SK-N-SH (cell line): ENCODE data around the gene CPEB4. TPM values are rescaled to one million over a fixed set of nuclear protein-coding genes. Genes with fewer than 3 reads are reported as not detected.
A peak's percentile ranks its signal among the peaks of the same experiment; 100 is the strongest.

Experiments used
- CTCF ChIA-PET: fragments of 300-600, 350-600 bp; formaldehyde crosslinking; extraction: SDS; loops from one replicate; lab custom pipeline; 2021; lab: Yijun Ruan, JAX
- POLR2A ChIA-PET: fragments of 350-600 bp; sonication (Branson Sonifier 250); formaldehyde crosslinking; extraction: SDS; loops from one replicate; lab custom pipeline; 2020; ENCODE audit warnings: antibody characterized with exemption, inconsistent platforms; lab: Yijun Ruan, JAX
- DNase-seq: peaks from one replicate; pipeline ENCODE4 v3.0.0; 2012
- H2AFZ ChIP-seq: fragments of 200-600 bp; sonication (generic); 2 replicates; pipeline ENCODE4 v1.8.1; 2016; ENCODE audit warnings: antibody characterized with exemption, mild to moderate bottlenecking, low read depth
- H3F3A ChIP-seq: fragments of 200-600 bp; sonication (generic); replicated peaks from 2 replicates; pipeline ENCODE3; 2016; ENCODE audit warnings: antibody characterized with exemption, mild to moderate bottlenecking; ENCODE audit not compliant: insufficient read depth
- H3K27ac ChIP-seq, 2 experiments: fragments of 200-500 bp in 1 of 2; fragments of 200-600 bp in 1 of 2; sonication (Bioruptor generic) in 1 of 2; sonication (generic), shearing (Covaris generic) in 1 of 2; 2 replicates each; pipeline versions ENCODE4 v1.5.1 to v1.6.1; 2014 to 2016; ENCODE audit warnings: low read depth in 2 of 2, inconsistent platforms in 1 of 2, low read length in 1 of 2, mild to moderate bottlenecking in 1 of 2, mixed read lengths in 1 of 2
- H3K27me3 ChIP-seq: fragments of 200-600 bp; sonication (generic), shearing (Covaris generic); 2 replicates; pipeline ENCODE4 v1.6.1; 2016; ENCODE audit warnings: mixed run types; ENCODE audit not compliant: insufficient read depth
- H3K36me3 ChIP-seq, 2 experiments: fragments of 200-500 bp in 1 of 2; fragments of 200-600 bp in 1 of 2; sonication (Bioruptor generic) in 1 of 2; sonication (generic) in 1 of 2; replicated peaks in 1 of 2; 2 replicates each; pipeline versions ENCODE3 to v1.5.1; 2014 to 2016; ENCODE audit warnings: low read length in 1 of 2, mild to moderate bottlenecking in 1 of 2; ENCODE audit not compliant: insufficient read depth in 2 of 2, control insufficient read depth in 1 of 2
- H3K4me1 ChIP-seq, 2 experiments: fragments of 200-500 bp in 1 of 2; fragments of 200-600 bp in 1 of 2; sonication (Bioruptor generic) in 1 of 2; sonication (generic), shearing (Covaris generic) in 1 of 2; 2 replicates each; pipeline versions ENCODE4 v1.5.1 to v1.6.1; 2014 to 2016; ENCODE audit warnings: low read depth in 1 of 2, low read length in 1 of 2, mixed run types in 1 of 2; ENCODE audit not compliant: insufficient read depth in 2 of 2, control insufficient read depth in 1 of 2
- H3K4me2 ChIP-seq: fragments of 200-600 bp; sonication (generic), shearing (Covaris generic); 2 replicates; pipeline ENCODE4 v1.6.1; 2017; ENCODE audit warnings: mixed run types
- H3K4me3 ChIP-seq, 2 experiments: fragments of 200-500 bp in 1 of 2; fragments of 200-600 bp in 1 of 2; sonication (Bioruptor generic) in 1 of 2; sonication (generic), shearing (Covaris generic) in 1 of 2; 2 replicates each; pipeline versions ENCODE4 v1.5.1 to v1.8.1; 2014 to 2016; ENCODE audit warnings: low read depth in 2 of 2, inconsistent platforms in 1 of 2, low read length in 1 of 2, mild to moderate bottlenecking in 1 of 2, mixed read lengths in 1 of 2, moderate library complexity in 1 of 2
- H3K79me2 ChIP-seq: fragments of 200-600 bp; sonication (generic); 2 replicates; pipeline ENCODE4 v1.8.1; 2017; ENCODE audit warnings: mild to moderate bottlenecking; ENCODE audit not compliant: insufficient read depth
- H3K9ac ChIP-seq: fragments of 200-600 bp; sonication (generic); 2 replicates; pipeline ENCODE4 v1.6.1; 2017; ENCODE audit warnings: mixed run types
- H3K9me2 ChIP-seq: fragments of 200-600 bp; sonication (generic); 2 replicates; pipeline ENCODE4 v1.6.1; 2017; ENCODE audit warnings: mixed run types
- H3K9me3 ChIP-seq: fragments of 200-600 bp; sonication (generic); 2 replicates; pipeline ENCODE4 v1.6.1; 2017; ENCODE audit warnings: mixed run types, mild to moderate bottlenecking, moderate library complexity
- H4K20me1 ChIP-seq: fragments of 200-600 bp; sonication (generic); 2 replicates; pipeline ENCODE4 v1.6.1; 2017; ENCODE audit warnings: mild to moderate bottlenecking, mixed run types; ENCODE audit not compliant: insufficient read depth
- CTCF ChIP-seq: fragments of 200-600 bp; sonication (generic); IDR thresholded peaks from 2 replicates; pipeline ENCODE4 v1.6.1; 2017; ENCODE audit warnings: antibody characterized with exemption, mild to moderate bottlenecking, moderate library complexity
- ELF1 ChIP-seq: IDR thresholded peaks from 2 replicates; pipeline ENCODE4 v1.4.0; 2012
- EP300 ChIP-seq, 2 experiments: IDR thresholded peaks; 2 replicates each; pipeline versions ENCODE4 v1.4.0 to v1.6.1; 2012; ENCODE audit warnings: borderline replicate concordance in 1 of 2, low read depth in 1 of 2, low read length in 1 of 2
- FOXM1 ChIP-seq: IDR thresholded peaks from 2 replicates; pipeline ENCODE4 v1.4.0; 2012; ENCODE audit warnings: low read depth, mild to moderate bottlenecking
- GATA2 ChIP-seq: sonication (generic); formaldehyde crosslinking; IDR thresholded peaks from 2 replicates; pipeline ENCODE4 v1.5.0; 2020; ENCODE audit warnings: mild to moderate bottlenecking, missing genetic modification reagents
- JUND ChIP-seq: IDR thresholded peaks from 2 replicates; pipeline ENCODE4 v1.4.0; 2012
- NFIC ChIP-seq: IDR thresholded peaks from 2 replicates; pipeline ENCODE4 v1.4.0; 2012; ENCODE audit warnings: borderline replicate concordance
- PBX3 ChIP-seq: IDR thresholded peaks from 2 replicates; pipeline ENCODE4; 2012
- RCOR1 ChIP-seq: fragments of 150-350 bp; IDR thresholded peaks from 2 replicates; pipeline ENCODE4 v1.6.1; 2017; ENCODE audit warnings: antibody characterized with exemption, low read length
- SMC3 ChIP-seq: IDR thresholded peaks from 2 replicates; pipeline ENCODE4 v1.6.1; 2012; ENCODE audit warnings: low read depth, low read length, improper control_type of control experiment
- USF2 ChIP-seq: fragments of 150-350 bp; IDR thresholded peaks from 2 replicates; pipeline ENCODE4 v1.6.1; 2017; ENCODE audit warnings: antibody characterized with exemption, low read length, low read depth, borderline replicate concordance
- YY1 ChIP-seq: IDR thresholded peaks from 2 replicates; pipeline ENCODE4 v1.4.0; 2012; ENCODE audit warnings: low read depth, mild to moderate bottlenecking
- ZBTB33 ChIP-seq: IDR thresholded peaks from 2 replicates; pipeline ENCODE4 v1.4.0; 2012; ENCODE audit warnings: low read depth, borderline replicate concordance
- WGBS: methylation state at CpG from one replicate; pipeline ENCODE4 v1.1.6; 2017; ENCODE audit warnings: low lambda C conversion rate; 5-methylcytosine and 5-hydroxymethylcytosine counted together
- polyA plus RNA-seq, 3 experiments: library from polyadenylated mRNA; depleted of rRNA; stranded (reverse); fragments of >200 nt; gene quantifications; 2 replicates each; pipeline ENCODE4 v1.2.3, GENCODE V29; 2012

Gene CPEB4
- polyA plus RNA-seq, 1 of the 3 experiments (the other 2 are of a cell fraction): 6.8 TPM

GRCh38 chr5:173907686-173908371 is 19.7 kb downstream of the CPEB4 start:
- 0 out of 2 replicates have a peak, but pooled peaks cover 7% of the 10 kb centered on the region for H4K20me1 ChIP-seq

More at GRCh38 chr5:173907686-173908371, 19.7 kb downstream of the CPEB4 start:
- CTCF ChIA-PET: interaction anchor here (0.8 to 1.3 kb wide), 4 partner anchors 9 to 66 kb away, joined by 3 to 4 read pairs (median 3); no protein-coding TSS in a partner anchor
- TF ChIP-seq FOXM1 (no peak), RCOR1 (no peak), PBX3 (no peak), CTCF (no peak), SMC3 (no peak), JUND (no peak), USF2 (no peak), NFIC (no peak), EP300 (IDR thresholded peaks at IDR 0.05; ENCODE audit: borderline replicate concordance in 1 of 2, low read depth in 1 of 2, low read length in 1 of 2) (no peak), ZBTB33 (no peak), YY1 (no peak), ELF1 (no peak), GATA2 (CRISPR knock-in tag) (no peak)
- Histone ChIP-seq H3K79me2 (peaks cover 64% of the 10 kb centered on the region), H3K9ac (no peak overlapping the region), H3K4me2 (no peak overlapping the region), H3F3A (no peaks in the 10 kb centered on the region), H3K4me1 (peaks cover 0 to 3% of the 10 kb centered on the region in 2 experiments; a peak in 2 of 4 replicates), H3K9me2 (no peaks in the 10 kb centered on the region), H3K27me3 (no peaks in the 10 kb centered on the region), H3K9me3 (no peaks in the 10 kb centered on the region), H3K36me3 (peaks cover 10 to 20% of the 10 kb centered on the region in 2 experiments), H3K27ac (peak overlapping the region in 1 of 2 experiments; percentile 55; a peak in 3 of 4 replicates), H3K4me3 (no peak overlapping the region), H2AFZ (no peak overlapping the region)
- POLR2A ChIA-PET: no interaction called here
- no peak for DNase-seq
- WGBS: 67% methylated on average over 3 of the region's 3 CpGs
